Liver (tissue), 3 donors: ENCODE results near the gene C19orf44.

ENCODE experiments used
- CTCF ChIP-seq: fragments of 150-350 bp; IDR thresholded peaks from 2 replicates; pipeline ENCODE4 v1.5.1; 2017; ENCODE audit warnings: improper control_type of control experiment, low read depth, low read length; ENCODE audit not compliant: missing input control
- EGR1 ChIP-seq, 2 donors: IDR thresholded peaks; 2 replicates each; pipeline ENCODE4 v1.6.1; 2016 to 2018; ENCODE audit warnings: antibody characterized with exemption in 2 of 2, low read depth in 2 of 2
- GABPA ChIP-seq, 2 donors: IDR thresholded peaks in 1 of 2; conservative IDR thresholded peaks in 1 of 2; 2 replicates each; pipeline ENCODE4 v1.6.1; 2016; ENCODE audit warnings: antibody characterized with exemption in 2 of 2, mild to moderate bottlenecking in 1 of 2, moderate library complexity in 1 of 2
- JUND ChIP-seq, 2 donors: IDR thresholded peaks; 2 replicates each; pipeline ENCODE4 v1.6.1; 2016; ENCODE audit warnings: antibody characterized with exemption in 2 of 2
- RAD21 ChIP-seq, 2 donors: IDR thresholded peaks; 2 replicates each; pipeline ENCODE4 v1.6.1; 2016; ENCODE audit warnings: antibody characterized with exemption in 2 of 2, mild to moderate bottlenecking in 2 of 2
- RXRA ChIP-seq, 2 donors: IDR thresholded peaks; 2 replicates each; pipeline ENCODE4 v1.6.1; 2017 to 2018; ENCODE audit warnings: antibody characterized with exemption in 2 of 2, mild to moderate bottlenecking in 1 of 2
- YY1 ChIP-seq: IDR thresholded peaks from 2 replicates; pipeline ENCODE4 v1.6.1; 2016; ENCODE audit warnings: antibody characterized with exemption, mild to moderate bottlenecking
- TF ChIP-seq, protein P1 (sequence below): IDR thresholded peaks from 2 replicates; pipeline ENCODE4 v1.6.1; 2016; ENCODE audit warnings: antibody characterized with exemption
- donor health status: healthy.
- donor health status: healthy.

- no peak for TF ChIP-seq CTCF
- no peak for TF ChIP-seq RXRA (IDR thresholded peaks at IDR 0.05)
- no peak for TF ChIP-seq JUND (IDR thresholded peaks at IDR 0.05)
- no peak for TF ChIP-seq GABPA (IDR thresholded peaks at IDR 0.05 in 1 of 2, conservative IDR thresholded peaks at IDR 0.05 in 1 of 2)
- TF ChIP-seq, protein P1, sequence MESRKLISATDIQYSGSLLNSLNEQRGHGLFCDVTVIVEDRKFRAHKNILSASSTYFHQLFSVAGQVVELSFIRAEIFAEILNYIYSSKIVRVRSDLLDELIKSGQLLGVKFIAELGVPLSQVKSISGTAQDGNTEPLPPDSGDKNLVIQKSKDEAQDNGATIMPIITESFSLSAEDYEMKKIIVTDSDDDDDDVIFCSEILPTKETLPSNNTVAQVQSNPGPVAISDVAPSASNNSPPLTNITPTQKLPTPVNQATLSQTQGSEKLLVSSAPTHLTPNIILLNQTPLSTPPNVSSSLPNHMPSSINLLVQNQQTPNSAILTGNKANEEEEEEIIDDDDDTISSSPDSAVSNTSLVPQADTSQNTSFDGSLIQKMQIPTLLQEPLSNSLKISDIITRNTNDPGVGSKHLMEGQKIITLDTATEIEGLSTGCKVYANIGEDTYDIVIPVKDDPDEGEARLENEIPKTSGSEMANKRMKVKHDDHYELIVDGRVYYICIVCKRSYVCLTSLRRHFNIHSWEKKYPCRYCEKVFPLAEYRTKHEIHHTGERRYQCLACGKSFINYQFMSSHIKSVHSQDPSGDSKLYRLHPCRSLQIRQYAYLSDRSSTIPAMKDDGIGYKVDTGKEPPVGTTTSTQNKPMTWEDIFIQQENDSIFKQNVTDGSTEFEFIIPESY, result no peak
- TF ChIP-seq RAD21 (IDR thresholded peaks at IDR 0.05), result no peak
- TF ChIP-seq EGR1 (IDR thresholded peaks at IDR 0.05; ENCODE audit: low read depth in 2 of 2), result no peak
- TF ChIP-seq YY1, result no peak
Measured at GRCh38 chr19:16542910-16543472, 46.8 kb downstream of the C19orf44 start.
